A549 (cell line): ENCODE data around the gene PCOLCE2. TPM values are rescaled to one million over a fixed set of nuclear protein-coding genes. Genes with fewer than 3 reads are reported as not detected.
A peak's percentile ranks its signal among the peaks of the same experiment; 100 is the strongest.

Source experiments
- ATAC-seq, 2 experiments: fragments of 200-7000 bp in 1 of 2; fragments of >200 bp in 1 of 2; cut with Nextera tagmentation in 1 of 2; cut with Tn5 transposase in 1 of 2; 3 replicates each; pipeline versions ENCODE4 v1.8.0 to v1.9.1; 2018 to 2020; ENCODE audit warnings: mild to moderate bottlenecking in 1 of 2, moderate library complexity in 1 of 2
- CTCF ChIA-PET: fragments of 300-600 bp; sonication (Branson Sonifier 250); formaldehyde crosslinking; extraction: SDS; loops from one replicate; lab custom pipeline; 2021; ENCODE audit warnings: antibody characterized with exemption, inconsistent platforms; lab: Yijun Ruan, JAX
- POLR2A ChIA-PET: fragments of 350-600 bp; formaldehyde crosslinking; extraction: SDS; loops from one replicate; lab custom pipeline; 2021; ENCODE audit warnings: antibody characterized with exemption, inconsistent platforms; lab: Yijun Ruan, JAX
- DNase-seq, 2 experiments: peaks; one replicate each; pipeline versions ENCODE4 v3.0.0 to v3.0.0-alpha.2; 2011 to 2016; ENCODE audit warnings: low read depth in 1 of 2, low spot score in 1 of 2
- FAIRE-seq: peaks from 2 replicates; lab custom pipeline; 2011; peaks lifted over from hg19 to GRCh38; lab: Jason Lieb, UNC
- H3K27ac ChIP-seq, 2 experiments: fragments of >200 bp; sonication (Bioruptor Twin); formaldehyde crosslinking; 3 replicates each; pipeline ENCODE4 v1.5.1; 2016 to 2017
- H3K4me1 ChIP-seq: fragments of >200 bp; sonication (Bioruptor Twin); formaldehyde crosslinking; 3 replicates; pipeline ENCODE4 v1.6.1; 2016
- H3K4me2 ChIP-seq: fragments of >200 bp; sonication (Bioruptor Twin); formaldehyde crosslinking; 3 replicates; pipeline ENCODE4 v1.6.1; 2016
- H3K4me3 ChIP-seq: fragments of >200 bp; sonication (Bioruptor Twin); formaldehyde crosslinking; 3 replicates; pipeline ENCODE4 v1.5.1; 2016
- H3K9me3 ChIP-seq: fragments of >200 bp; sonication (Bioruptor Twin); formaldehyde crosslinking; 3 replicates; pipeline ENCODE4 v1.6.1; 2016
- CEBPB ChIP-seq, 2 experiments: fragments of >200 bp in 1 of 2; sonication (Bioruptor Twin) in 1 of 2; formaldehyde crosslinking in 1 of 2; IDR thresholded peaks; 2 replicates each; pipeline ENCODE4 v1.6.1; 2012 to 2016
- CTCF ChIP-seq: fragments of >200 bp; sonication (Bioruptor Twin); formaldehyde crosslinking; IDR thresholded peaks from 3 replicates; pipeline ENCODE4 v1.5.1; 2016
- ELK1 ChIP-seq: fragments of 150-350 bp; IDR thresholded peaks from 2 replicates; pipeline ENCODE4 v1.6.1; 2014; ENCODE audit warnings: low read depth, mild to moderate bottlenecking, low read length
- HEYL ChIP-seq: fragments of 250-450 bp; sonication (Bioruptor Pico); IDR thresholded peaks from 2 replicates; pipeline ENCODE4 v1.8.0; 2021; ENCODE audit warnings: mild to moderate bottlenecking, moderate library complexity
- HOXB5 ChIP-seq: fragments of 250-450 bp; sonication (Bioruptor Pico); IDR thresholded peaks from 2 replicates; pipeline ENCODE4 v1.5.0; 2020; ENCODE audit warnings: mild to moderate bottlenecking, moderate library complexity
- JUN ChIP-seq, 2 experiments: fragments of >200 bp; sonication (Bioruptor Twin); formaldehyde crosslinking; IDR thresholded peaks; 2 replicates in 1 of 2; 3 replicates in 1 of 2; pipeline ENCODE4 v1.6.1; 2016 to 2017
- JUNB ChIP-seq: fragments of >200 bp; sonication (Bioruptor Twin); formaldehyde crosslinking; IDR thresholded peaks from 2 replicates; pipeline ENCODE4 v1.6.1; 2016
- KDM1A ChIP-seq: fragments of 200-600 bp; sonication (generic); IDR thresholded peaks from 2 replicates; pipeline ENCODE4 v1.6.1; 2016; ENCODE audit warnings: low read depth, mild to moderate bottlenecking
- MAX ChIP-seq: IDR thresholded peaks from 2 replicates; pipeline ENCODE4 v1.6.1; 2012
- MYC ChIP-seq: IDR thresholded peaks from 2 replicates; pipeline ENCODE4 v1.6.1; 2012; ENCODE audit warnings: mild to moderate bottlenecking, inconsistent platforms, low read length, improper control_type of control experiment, borderline replicate concordance
- RAD21 ChIP-seq, 2 experiments: fragments of >200 bp in 1 of 2; sonication (Bioruptor Twin) in 1 of 2; formaldehyde crosslinking in 1 of 2; IDR thresholded peaks in 1 of 2; conservative IDR thresholded peaks in 1 of 2; 2 replicates in 1 of 2; 3 replicates in 1 of 2; pipeline ENCODE4 v1.6.1; 2012 to 2018; ENCODE audit warnings: inconsistent platforms in 1 of 2
- RARB ChIP-seq: fragments of 250-450 bp; sonication (Bioruptor Pico); IDR thresholded peaks from 2 replicates; pipeline ENCODE4 v1.8.0; 2021; ENCODE audit warnings: mild to moderate bottlenecking, moderate library complexity
- REST ChIP-seq: fragments of 200-600 bp; sonication (generic); IDR thresholded peaks from 2 replicates; pipeline ENCODE4 v1.6.1; 2016; ENCODE audit warnings: antibody characterized with exemption, mild to moderate bottlenecking, moderate library complexity
- RNF2 ChIP-seq: fragments of 200-600 bp; sonication (generic); IDR thresholded peaks from 2 replicates; pipeline ENCODE4 v1.6.1; 2016; ENCODE audit warnings: low read depth, mild to moderate bottlenecking, antibody characterized with exemption, moderate library complexity, borderline replicate concordance
- SREBF2 ChIP-seq: fragments of 450-650 bp; IDR thresholded peaks from 2 replicates; pipeline ENCODE4 v1.6.1; 2014; ENCODE audit warnings: mild to moderate bottlenecking, moderate library complexity
- WGBS: methylation state at CpG from one replicate; pipeline ENCODE4 v1.1.6; 2017; ENCODE audit errors: missing lambda C conversion rate; 5-methylcytosine and 5-hydroxymethylcytosine counted together
- polyA plus RNA-seq, 4 experiments: library from polyadenylated mRNA; depleted of rRNA in 3 of 4; stranded (reverse); fragments of >200 nt; fragmentation: RNase III in 1 of 4; extraction: RNeasy Plus Mini Kit Qiagen cat#74134 plus additional on column Dnase treatment in 1 of 4; gene quantifications; 2 replicates in 3 of 4; 3 replicates in 1 of 4; pipeline ENCODE4 v1.2.3, GENCODE V29; 2011 to 2017
- TF ChIP-seq, protein P1 (sequence below): fragments of >200 bp; sonication (Bioruptor Twin); formaldehyde crosslinking; IDR thresholded peaks from 3 replicates; pipeline ENCODE4 v1.6.1; 2016

The PCOLCE2 gene
- polyA plus RNA-seq, 2 of the 4 experiments (the other 2 are of a cell fraction): 41.0 to 43.9 TPM

- TF ChIP-seq HEYL (no peak), MYC (no peak), JUNB (no peak)
Measured at GRCh38 chr3:142909282-142909681, 20.4 kb upstream of the PCOLCE2 start (continued).

- WGBS: 9% methylated on average over 1 of the region's 1 CpG
- ChIA-PET POLR2A (no interaction called here), CTCF (interaction anchor here (0.7 to 4.3 kb wide), 5 partner anchors 24 to 90 kb away, joined by 3 to 31 read pairs (median 3); no protein-coding TSS in a partner anchor)
- FAIRE-seq (no peak), DNase-seq (no peak), ATAC-seq (no peak)
- H3K27ac ChIP-seq: no peak overlapping the region
- no peak overlapping the region for H3K4me2 ChIP-seq
- H3K9me3 ChIP-seq: no peaks in the 10 kb centered on the region
- no peak overlapping the region for H3K4me3 ChIP-seq
- TF ChIP-seq KDM1A: no peak
- TF ChIP-seq REST: no peak
- TF ChIP-seq CEBPB (IDR thresholded peaks at IDR 0.05): no peak
- TF ChIP-seq, protein P1, sequence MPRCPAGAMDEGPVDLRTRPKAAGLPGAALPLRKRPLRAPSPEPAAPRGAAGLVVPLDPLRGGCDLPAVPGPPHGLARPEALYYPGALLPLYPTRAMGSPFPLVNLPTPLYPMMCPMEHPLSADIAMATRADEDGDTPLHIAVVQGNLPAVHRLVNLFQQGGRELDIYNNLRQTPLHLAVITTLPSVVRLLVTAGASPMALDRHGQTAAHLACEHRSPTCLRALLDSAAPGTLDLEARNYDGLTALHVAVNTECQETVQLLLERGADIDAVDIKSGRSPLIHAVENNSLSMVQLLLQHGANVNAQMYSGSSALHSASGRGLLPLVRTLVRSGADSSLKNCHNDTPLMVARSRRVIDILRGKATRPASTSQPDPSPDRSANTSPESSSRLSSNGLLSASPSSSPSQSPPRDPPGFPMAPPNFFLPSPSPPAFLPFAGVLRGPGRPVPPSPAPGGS: no peak
- no peak for TF ChIP-seq ELK1
- TF ChIP-seq HOXB5 (CRISPR knock-in tag): no peak
- no peak for TF ChIP-seq RNF2
- no peak for TF ChIP-seq SREBF2
- TF ChIP-seq JUN (IDR thresholded peaks at IDR 0.05): no peak
- TF ChIP-seq CTCF: no peak
- TF ChIP-seq RAD21 (conservative IDR thresholded peaks at IDR 0.05 in 1 of 2, IDR thresholded peaks at IDR 0.05 in 1 of 2): no peak
- peaks cover 12% of the 10 kb centered on the region for H3K4me1 ChIP-seq
Measured at GRCh38 chr3:142907996-142908395, 19.1 kb upstream of the PCOLCE2 start.

DNA sequence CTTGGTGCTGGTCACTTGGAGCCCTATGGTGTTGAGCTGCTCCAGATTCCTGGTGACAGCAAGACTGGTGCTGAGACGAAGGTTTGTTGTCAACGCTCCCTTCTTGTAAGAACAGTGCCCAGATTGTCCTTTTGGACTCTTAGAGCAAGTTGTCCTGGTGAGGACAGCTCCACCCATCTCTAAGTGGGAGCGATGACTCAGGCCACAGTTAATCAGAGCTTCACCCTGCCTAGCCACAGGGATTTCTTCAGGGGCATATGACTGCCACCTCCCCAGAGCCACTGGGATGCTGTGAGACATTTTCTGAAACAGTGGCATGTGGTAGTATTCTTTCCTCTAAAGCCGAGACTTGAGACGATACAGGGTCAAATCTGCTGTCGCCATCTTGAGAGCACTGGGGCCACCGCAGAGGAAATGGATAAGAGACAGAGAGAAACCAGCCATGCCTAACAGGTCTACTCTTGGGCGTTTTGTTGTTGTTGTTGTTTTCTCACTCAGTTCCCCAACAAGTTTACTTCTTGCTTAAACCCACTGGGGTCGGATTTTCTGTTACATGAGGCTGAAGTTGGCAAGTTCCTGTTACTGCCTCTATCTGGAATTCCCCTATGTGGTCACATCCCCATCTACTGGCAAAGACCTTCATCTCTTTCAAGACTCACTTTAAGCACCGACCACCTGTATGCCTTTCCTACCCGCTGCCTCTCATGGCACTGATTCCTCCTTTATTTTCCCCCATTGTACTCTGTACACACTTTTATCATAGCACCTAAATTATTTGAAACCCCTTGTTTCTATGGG lies 16.0 kb upstream of the PCOLCE2 start:
- no peak for FAIRE-seq
- peak in 1 of 2 experiments; percentile 52 for DNase-seq
- Histone ChIP-seq H3K4me2 (peak overlapping the region; percentile 34; the same call in 2 of the 3 replicates), H3K4me3 (no peak overlapping the region), H3K4me1 (peaks cover 12% of the 10 kb centered on the region)
- ChIA-PET CTCF (interaction anchor here (1.3 to 3.0 kb wide), 3 partner anchors 76 to 82 kb away, joined by 3 to 28 read pairs (median 7); no protein-coding TSS in a partner anchor), POLR2A (no interaction called here)
- peak; percentile 62 to 83; a peak in 4 of 6 replicates for ATAC-seq
- TF ChIP-seq RAD21 (conservative IDR thresholded peaks at IDR 0.05 in 1 of 2, IDR thresholded peaks at IDR 0.05 in 1 of 2): peak; percentile 45 to 68; a peak in 3 of 5 replicates
- TF ChIP-seq MAX: no peak
- no peak for TF ChIP-seq RARB
- peak; percentile 40; the same call in 2 of the 3 replicates for TF ChIP-seq CTCF
- TF ChIP-seq, all 56 proteins: peak for 2
- WGBS: 58% methylated on average over 11 of the region's 11 CpGs
- Histone ChIP-seq H3K27ac (peak overlapping the region in 1 of 2 experiments; percentile 3; a peak in 2 of 6 replicates), H3K9me3 (no peaks in the 10 kb centered on the region)
